Activated T-cell treated with anti-CD3 and anti-CD28 coated beads, Interleukin-2, amount 50 U/mL, for 48 hours (primary cell): ENCODE results near the gene FBXO10.
A peak's percentile ranks its signal among the peaks of the same experiment; 100 is the strongest.

Experiments
- DNase-seq, 2 experiments: peaks; one replicate each; pipeline ENCODE4 v3.0.0-alpha.2; 2020

The FBXO10 gene

DNA sequence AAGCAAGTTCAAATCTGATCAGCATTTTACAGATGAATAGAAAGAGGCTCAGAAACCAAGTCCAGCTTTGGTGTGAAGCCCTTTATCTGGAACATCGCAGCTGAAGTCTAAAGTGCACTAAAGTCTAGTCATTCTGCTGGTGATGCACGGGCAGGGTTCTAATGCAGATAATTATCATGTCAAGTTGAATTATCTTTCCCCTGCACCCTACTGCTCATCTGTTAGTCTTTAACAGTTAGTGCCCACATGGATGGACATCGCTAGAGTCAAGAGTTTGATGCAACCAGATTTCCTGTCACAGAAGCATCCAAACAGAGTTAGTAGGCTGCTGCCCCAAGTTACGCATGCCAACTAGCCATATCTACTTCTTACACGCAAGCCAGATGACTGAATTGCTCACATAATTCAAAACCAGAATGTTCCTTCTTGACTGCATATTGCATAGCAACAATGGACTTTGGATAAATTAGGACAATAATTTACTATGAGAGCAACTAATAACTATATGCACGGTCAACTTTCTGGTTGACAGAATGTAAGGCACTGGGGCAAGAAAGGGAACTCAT, 17.8 kb upstream of the FBXO10 start:
- no peak for DNase-seq

DNA sequence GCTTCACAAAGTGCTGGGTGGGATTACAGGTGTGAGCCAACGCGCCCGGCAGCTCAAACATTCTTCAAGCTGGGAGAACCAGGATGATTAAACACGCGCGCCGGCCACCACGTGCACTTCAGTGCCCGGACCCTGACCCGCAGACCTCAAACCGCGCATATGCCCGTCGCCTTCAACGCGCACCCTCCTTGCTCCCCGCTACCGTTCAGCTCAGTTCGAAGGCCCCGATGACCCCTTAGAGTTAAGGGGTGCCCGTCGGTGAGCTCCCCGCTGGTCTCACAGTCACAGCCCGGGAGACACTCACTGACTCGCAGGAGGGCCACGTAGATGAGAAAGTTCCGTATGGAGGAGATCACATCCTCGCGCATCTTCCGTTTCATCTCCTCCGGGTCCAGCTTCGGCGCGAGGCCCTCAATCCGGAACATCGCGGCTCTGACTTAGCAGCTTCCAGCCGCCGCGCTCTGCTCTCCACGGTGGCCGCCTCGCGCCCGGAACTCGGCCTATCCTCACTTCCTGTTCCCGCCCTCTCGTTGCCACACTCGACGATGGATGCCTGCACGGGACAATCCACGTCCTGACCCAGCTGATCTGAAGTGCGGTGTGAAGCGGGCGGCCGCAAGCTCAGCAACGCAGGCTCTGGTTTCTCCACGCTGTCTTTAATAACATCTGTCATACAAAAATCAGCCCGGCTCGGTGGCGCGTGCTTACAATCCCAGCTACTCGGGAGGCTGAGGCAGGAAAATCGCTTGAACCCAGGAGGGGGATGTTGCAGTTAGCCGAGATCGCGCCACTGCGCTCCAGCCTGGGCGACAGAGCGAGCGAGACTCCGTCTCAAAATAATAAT, 16.1 kb upstream of the FBXO10 start, which contains the start of gene TOMM5:
TSS of gene TOMM5 (minus strand) at position 490 of the 844 bp plus-strand sequence. CDS start at position 425, 65 bp downstream.
- DNase-seq, result peak; percentile 92 to 94

- no peak for DNase-seq
Observed at GRCh38 chr9:37587521-37587920, 11.3 kb upstream of the FBXO10 start.

DNA sequence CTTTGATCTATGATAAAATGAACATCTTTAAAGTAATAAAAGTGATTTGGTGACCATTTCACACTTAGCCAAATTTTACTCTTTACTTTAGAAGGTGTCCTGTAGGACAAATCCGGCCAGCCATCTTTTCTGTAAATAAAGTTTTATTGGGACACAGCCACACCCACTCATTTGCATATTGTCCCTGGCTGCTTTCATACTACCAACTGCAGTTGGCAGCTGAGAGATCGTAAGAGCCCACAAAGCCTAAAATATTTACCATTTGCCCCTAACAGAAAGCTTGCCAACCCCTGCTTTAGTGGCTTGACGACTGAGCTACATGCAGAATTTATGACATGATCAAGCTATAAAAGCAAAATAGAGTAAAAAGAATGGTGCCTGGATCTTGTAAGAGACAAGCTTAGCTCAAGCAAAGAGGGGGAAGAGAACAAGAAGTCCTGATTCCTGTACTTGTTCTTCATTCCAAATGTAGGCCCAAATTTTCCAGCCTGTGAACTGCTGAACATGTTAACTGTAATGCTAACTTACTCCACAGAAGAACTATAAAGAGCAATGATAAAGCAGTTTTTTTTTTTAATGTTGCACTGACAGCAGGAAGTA, 7.4 kb upstream of the FBXO10 start:
- DNase-seq, result no peak

DNA sequence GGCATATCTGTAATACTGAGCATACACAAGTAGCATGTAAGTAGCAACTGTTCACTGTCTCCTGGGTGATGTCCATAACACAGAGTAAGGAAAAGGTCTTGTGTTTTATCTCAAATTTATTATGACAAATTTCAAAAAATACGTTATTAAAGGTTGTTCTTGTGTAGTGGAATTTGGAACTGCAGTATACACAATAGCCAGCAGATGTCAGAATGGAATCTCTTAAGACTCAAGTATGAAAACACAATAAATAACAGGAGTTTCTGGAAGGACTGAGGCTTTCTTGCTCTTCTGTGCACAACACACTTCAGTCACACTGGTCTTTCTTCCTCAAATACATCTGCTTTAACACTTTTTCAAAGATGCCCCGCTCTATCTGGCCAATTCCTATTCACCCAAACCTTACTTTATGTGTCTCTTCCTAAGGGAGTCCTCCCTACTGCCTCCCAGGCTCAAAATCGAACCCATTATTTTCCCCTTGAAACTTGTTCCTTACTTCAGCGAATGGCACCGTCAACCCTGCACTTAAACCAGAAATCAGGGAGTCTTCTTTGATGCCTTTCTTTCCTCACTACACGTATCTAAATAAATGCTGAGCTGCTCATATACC, 6.5 kb upstream of the FBXO10 start:
- DNase-seq, result no peak

GRCh38 chr9:37575511-37575914, 667 bp downstream of the FBXO10 start:
- DNase-seq, result no peak

DNA sequence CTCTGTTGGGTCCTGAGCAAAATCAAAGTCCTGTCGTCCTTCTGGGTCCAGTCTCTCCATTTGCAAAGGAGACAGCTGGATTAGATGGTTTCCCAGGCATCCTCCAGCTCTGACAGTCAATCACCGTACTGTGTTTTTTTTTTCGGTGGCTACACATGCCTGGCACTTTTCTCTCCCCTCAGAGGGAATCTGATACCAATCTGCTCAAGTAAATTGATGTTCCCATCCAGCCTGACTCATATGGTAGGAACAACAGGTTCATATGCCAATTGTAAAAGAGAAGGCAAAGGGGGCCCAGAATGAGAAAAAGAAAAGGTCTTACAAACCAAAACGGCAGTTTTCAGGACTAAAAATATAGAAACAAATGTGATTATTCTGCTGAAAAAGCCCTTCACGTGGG, 1.2 kb downstream of the FBXO10 start:
- no peak for DNase-seq

- no peak for DNase-seq
Observed at GRCh38 chr9:37574241-37574721, 1.9 kb downstream of the FBXO10 start.

DNA sequence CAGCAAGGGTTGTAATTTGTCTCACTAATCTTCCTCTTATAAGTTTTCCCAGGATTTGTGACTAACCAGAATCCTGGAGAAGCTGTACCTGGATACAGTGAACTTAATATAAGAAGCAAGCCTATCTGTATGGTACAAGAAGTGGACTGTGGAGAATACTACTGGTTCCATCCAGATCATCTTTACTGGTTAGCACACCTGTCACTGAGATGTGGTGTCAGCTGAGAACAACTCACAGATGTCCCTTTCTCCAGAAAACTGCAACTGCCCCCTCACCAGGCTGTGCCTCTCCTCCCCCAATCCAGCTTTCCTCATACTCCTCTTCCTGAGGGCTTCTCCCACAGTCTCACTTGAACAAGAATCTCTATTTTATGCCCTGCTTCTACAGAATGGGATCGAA, 4.9 kb downstream of the FBXO10 start:
- DNase-seq, result no peak

- DNase-seq, result no peak
Observed at GRCh38 chr9:37566716-37567115, 9.5 kb downstream of the FBXO10 start.

DNA sequence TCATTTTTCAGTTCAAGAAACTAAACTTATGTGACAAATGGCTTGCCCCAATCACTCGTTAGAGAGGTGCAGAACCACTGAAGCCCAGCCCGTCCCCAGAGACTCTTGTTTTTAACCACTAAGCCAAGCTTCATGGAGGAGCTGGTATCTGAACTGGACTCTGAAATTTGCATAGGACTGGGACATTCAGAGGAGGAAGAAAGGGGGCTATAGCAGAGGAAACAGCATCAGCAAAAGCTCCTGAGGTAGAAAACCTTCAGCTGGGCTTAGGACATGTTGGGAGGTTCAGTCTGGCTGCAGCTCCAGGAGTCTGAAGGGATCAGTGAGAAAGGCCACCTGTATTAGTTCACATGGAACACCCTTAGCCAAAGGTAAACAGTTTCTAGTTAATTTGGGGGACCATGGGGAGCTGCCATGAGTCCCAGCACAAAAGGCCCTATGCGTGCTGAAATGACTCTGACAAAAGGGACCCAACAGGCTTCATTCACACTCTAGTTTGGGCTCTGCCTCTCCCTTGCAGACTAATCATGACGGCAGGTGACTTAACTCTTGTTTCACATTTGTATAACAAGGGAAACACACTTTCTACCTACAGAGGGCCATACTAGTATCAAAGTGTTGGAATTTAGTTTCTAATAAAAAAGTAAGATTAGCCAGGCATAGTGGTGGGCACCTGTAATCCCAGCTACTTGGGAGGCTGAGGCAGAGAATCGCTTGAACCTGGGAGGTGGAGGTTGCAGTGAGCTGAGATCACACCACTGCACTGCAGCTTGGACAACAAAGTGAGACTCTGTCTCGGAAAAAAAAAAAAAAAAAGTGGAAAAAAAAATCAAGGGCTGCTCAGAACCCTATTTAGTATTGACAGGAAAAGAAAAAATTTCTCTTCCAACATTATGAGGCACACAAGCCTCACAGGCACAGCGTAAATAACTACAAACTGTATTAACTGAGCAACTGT, 10.2 kb downstream of the FBXO10 start:
- no peak for DNase-seq

- no peak for DNase-seq
Observed at GRCh38 chr9:37564916-37565315, 11.3 kb downstream of the FBXO10 start.

DNA sequence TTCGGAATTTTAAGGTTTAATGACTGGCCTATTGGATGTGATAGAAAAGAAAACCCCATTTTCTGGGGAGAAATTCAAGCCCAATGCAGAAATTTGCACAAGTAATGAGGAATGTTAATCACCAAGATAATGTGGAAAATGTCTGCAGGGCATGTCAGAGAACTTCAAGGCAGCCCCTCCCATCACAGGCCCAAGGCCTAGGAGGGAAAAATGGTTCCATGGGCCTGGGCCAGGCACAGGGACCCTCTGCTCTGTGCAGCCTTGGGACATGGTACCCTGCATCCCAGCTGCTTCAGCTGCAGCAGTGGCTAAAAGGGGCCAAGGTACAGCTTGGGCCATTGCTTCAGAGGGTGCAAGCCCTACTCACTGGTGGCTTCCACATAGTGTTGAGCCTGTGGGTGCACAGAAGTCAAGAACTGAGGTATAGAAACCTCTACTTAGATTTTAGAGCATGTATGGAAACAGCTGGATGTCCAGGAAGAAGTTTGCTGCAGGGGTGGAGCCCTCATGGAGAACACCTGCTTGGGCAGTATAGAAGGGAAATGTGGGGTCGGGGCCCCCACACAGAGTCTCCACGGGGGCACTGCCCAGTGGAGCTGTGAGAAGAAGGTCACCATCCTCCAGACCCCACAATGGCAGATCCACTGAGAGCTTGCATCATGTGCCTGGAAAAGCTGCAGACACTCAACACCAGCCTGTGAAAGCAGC, 12.2 kb downstream of the FBXO10 start:
- DNase-seq, result no peak

GRCh38 chr9:37562826-37563225, 13.4 kb downstream of the FBXO10 start:
- DNase-seq, result no peak

GRCh38 chr9:37561682-37562081, 14.5 kb downstream of the FBXO10 start:
- DNase-seq, result no peak

GRCh38 chr9:37559855-37560592, 16.2 kb downstream of the FBXO10 start:
- DNase-seq, result no peak

- DNase-seq, result no peak
Observed at GRCh38 chr9:37559125-37559524, 17.1 kb downstream of the FBXO10 start.

GRCh38 chr9:37555786-37556185, 20.4 kb downstream of the FBXO10 start:
- no peak for DNase-seq

GRCh38 chr9:37554318-37554717, 21.9 kb downstream of the FBXO10 start:
- DNase-seq, result no peak

GRCh38 chr9:37551888-37552287, 24.3 kb downstream of the FBXO10 start:
- no peak for DNase-seq

DNA sequence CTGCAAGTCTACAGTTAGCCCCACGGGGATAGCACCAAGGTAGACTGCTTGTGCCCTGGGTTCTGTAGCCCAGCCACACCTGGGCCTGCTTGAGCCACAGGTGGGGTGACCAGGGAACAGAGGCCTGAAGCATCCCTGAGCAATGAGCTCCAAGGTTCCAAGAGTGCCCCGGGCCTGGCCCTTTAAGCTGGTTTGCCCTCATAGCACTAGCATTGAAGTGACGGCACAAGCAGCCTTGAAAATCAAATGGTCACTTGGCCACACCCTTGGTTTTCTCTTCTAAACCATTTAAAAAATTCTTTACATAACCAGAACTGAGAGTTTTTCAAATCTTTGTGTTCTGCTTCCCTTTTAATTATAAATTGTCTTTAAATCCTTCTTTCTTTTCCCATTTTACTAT, 24.7 kb downstream of the FBXO10 start:
- no peak for DNase-seq
